ENCODE data around the gene RARA.
A peak's percentile ranks its signal among the peaks of the same experiment; 100 is the strongest.

Gene RARA

DNA sequence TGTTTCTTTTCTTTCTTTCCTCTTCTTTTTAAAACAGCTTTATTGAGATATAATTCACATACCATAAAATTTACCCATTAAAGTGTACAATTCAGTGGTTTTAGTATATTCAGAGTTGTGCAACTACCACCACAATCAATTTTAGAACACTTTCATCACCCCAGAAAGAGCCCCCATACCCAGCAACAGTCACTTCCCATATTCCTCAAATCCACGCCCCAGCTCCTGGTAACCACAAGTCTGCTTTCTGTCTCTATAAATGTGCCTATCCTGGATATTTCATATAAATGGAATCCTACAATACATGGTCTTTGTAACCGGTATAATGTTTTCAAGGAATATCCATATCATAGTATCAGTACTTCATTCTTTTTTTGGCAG lies 19.4 kb downstream of the RARA start:
- Histone ChIP-seq H3K4me1 (ENCODE audit: control insufficient read depth in 1 of 2, insufficient read depth in 1 of 2, low read depth in 1 of 2, low read length in 1 of 2) (peaks cover 100% of the 10 kb centered on the region in 2 experiments), H3K27me3 (no peaks in the 10 kb centered on the region), H3K9me3 (no peaks in the 10 kb centered on the region), H3K4me3 (ENCODE audit: low read depth in 1 of 2, low read length in 1 of 2) (peak overlapping the region; percentile 60 to 88), H3K36me3 (peaks cover 20% of the 10 kb centered on the region), H3K27ac (peak overlapping the region; percentile 98)
- TF ChIP-seq, protein P1, sequence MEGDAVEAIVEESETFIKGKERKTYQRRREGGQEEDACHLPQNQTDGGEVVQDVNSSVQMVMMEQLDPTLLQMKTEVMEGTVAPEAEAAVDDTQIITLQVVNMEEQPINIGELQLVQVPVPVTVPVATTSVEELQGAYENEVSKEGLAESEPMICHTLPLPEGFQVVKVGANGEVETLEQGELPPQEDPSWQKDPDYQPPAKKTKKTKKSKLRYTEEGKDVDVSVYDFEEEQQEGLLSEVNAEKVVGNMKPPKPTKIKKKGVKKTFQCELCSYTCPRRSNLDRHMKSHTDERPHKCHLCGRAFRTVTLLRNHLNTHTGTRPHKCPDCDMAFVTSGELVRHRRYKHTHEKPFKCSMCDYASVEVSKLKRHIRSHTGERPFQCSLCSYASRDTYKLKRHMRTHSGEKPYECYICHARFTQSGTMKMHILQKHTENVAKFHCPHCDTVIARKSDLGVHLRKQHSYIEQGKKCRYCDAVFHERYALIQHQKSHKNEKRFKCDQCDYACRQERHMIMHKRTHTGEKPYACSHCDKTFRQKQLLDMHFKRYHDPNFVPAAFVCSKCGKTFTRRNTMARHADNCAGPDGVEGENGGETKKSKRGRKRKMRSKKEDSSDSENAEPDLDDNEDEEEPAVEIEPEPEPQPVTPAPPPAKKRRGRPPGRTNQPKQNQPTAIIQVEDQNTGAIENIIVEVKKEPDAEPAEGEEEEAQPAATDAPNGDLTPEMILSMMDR (IDR thresholded peaks at IDR 0.05): no peak

DNA sequence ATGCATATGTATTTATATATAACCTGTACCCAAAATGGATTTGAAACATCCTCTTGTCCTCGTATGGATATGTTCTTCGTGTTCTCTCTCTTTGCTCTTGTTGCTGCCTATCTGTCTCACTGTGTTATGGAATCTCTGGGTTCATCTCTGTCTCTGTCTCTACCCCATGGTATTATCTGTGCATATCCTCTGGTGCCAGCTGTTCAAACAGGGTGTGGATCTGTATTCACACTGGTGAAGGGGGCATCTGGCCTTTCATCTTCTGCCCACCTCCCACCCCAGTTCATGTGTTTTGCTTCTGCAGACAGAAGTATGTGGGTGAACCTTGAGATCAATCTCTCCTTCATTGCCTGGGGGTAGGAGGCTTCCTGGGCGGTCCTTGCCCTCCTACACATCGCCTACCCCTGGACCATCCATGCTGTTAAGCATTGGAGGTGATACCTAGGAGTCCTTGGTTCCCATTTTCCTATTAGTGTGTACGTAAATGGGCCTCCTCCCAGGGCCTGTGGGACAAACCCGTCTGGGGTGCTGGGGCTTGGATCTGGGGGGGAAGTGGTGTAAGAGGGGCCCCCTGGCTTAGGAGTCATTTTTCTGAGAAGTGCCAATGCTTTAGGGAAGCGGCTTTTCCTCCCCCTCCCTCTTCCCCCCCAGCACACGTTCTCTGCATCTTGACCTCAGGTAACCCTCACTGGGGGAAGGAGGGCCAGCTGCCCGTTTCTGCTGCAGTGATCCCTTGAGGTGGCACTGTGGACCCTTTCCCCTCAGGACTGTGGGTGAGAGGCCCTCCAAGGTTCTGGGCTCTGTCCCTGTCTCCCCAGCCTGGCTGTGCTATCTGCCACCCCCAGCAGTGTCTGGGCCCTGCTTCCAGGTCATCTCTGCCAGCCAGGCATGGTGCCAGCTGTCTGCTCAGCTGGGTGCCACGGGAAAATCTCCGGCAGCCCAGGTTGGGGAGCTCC lies 21.1 kb downstream of the RARA start:
- H3K9me3 ChIP-seq: no peaks in the 10 kb centered on the region
- peaks cover 100% of the 10 kb centered on the region in 2 experiments for H3K4me1 ChIP-seq (ENCODE audit: control insufficient read depth in 1 of 2, insufficient read depth in 1 of 2, low read depth in 1 of 2, low read length in 1 of 2)
- H3K27me3 ChIP-seq: no peaks in the 10 kb centered on the region
- TF ChIP-seq, protein P1 (IDR thresholded peaks at IDR 0.05): peak; percentile 44
- peak overlapping the region; percentile 98 for H3K27ac ChIP-seq
- peaks cover 20% of the 10 kb centered on the region for H3K36me3 ChIP-seq
- peak overlapping the region; percentile 88 to 91 for H3K4me3 ChIP-seq (ENCODE audit: low read depth in 1 of 2, low read length in 1 of 2)

- no peaks in the 10 kb centered on the region for H3K9me3 ChIP-seq
- H3K4me3 ChIP-seq (ENCODE audit: low read depth in 1 of 2, low read length in 1 of 2): peak overlapping the region; percentile 88 to 91
- TF ChIP-seq, protein P1 (IDR thresholded peaks at IDR 0.05): no peak
- H3K4me1 ChIP-seq (ENCODE audit: control insufficient read depth in 1 of 2, insufficient read depth in 1 of 2, low read depth in 1 of 2, low read length in 1 of 2): peaks cover 100% of the 10 kb centered on the region in 2 experiments
- peak overlapping the region; percentile 98 for H3K27ac ChIP-seq
- no peaks in the 10 kb centered on the region for H3K27me3 ChIP-seq
- H3K36me3 ChIP-seq: peaks cover 20% of the 10 kb centered on the region
Measured at GRCh38 chr17:40330850-40331470, 22.0 kb downstream of the RARA start.

DNA sequence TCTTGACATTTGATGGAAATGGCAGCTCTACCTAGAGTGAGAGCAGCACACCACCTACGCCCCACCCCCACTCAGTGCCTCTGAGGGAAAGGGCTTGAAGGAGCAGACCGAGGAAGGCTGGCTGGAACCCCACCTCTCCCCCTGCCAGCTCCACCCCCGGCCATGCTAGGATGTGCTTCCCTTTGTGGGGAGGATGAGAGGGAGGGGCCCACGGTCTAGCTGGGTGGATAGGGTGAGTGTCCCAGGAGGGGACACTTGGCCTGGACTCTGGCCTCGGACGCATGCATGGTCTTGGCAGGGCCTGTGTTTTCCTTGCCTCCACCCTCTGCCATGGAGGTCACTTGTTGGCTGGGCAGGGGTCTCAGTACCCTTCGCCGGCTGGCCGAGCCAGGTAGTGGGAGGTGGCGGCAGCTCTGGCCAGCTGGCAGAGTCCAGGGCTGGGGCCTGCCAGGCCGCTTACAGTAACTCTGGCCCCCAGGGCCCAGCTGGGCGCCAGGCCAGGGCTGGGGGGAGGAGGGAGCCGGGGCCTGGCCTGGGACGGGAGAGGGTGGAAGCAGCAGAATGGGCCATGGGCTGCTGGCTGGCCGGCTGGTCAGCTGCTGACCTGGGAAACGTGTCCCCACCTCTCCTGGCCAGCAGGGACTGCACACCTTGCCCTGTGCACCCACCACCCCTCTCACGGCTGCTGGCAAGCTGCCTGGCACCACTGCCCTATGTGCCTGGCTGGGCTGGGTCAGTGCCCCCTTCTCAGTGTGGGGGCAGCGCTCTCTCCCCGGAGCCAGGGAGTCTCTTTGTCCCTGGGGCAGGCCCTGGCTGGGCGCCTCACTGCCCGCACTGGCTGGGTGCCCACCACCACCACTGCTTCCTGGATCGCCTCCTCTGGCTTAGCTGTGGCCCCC lies 23.0 kb downstream of the RARA start:
- no peaks in the 10 kb centered on the region for H3K9me3 ChIP-seq
- H3K27me3 ChIP-seq: no peaks in the 10 kb centered on the region
- peak overlapping the region; percentile 98 for H3K27ac ChIP-seq
- H3K4me1 ChIP-seq (ENCODE audit: control insufficient read depth in 1 of 2, insufficient read depth in 1 of 2, low read depth in 1 of 2, low read length in 1 of 2): peaks cover 99 to 100% of the 10 kb centered on the region in 2 experiments
- H3K4me3 ChIP-seq (ENCODE audit: low read depth in 1 of 2, low read length in 1 of 2): peak overlapping the region; percentile 88 to 91
- TF ChIP-seq, protein P1 (IDR thresholded peaks at IDR 0.05): peak; percentile 8
- peaks cover 23% of the 10 kb centered on the region for H3K36me3 ChIP-seq

DNA sequence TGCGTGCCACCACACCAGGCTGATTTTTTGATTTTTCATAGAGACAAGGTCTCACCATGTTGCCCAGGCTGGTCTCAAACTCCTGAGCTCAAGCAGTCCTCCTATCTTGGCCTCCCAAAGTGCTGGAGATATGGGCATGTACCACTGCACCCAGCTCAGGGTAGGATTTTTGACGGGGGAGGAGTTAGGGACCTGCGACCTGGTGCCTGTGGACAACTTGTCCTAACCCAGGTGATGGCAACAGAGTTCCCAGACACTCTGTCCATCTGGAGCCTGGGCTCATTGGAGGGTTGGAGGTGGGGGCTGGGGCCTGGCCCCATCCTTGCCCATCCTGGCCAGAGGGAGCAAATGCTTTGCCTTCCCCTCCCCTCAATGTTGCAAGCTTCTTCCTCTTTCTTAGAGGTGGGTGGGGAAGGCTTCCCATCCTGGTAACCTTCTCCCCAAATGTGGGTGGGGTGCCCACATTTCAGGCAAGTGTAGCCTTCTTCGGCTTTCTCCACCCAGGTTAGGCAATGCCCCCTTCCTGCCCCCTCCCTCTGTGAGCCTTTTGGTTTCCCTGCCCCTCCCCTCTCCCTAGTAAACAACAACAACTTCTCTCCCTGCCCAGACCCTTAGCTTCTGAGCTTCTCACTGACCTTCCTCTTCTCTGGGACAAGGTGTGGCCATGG lies 24.9 kb downstream of the RARA start:
- Histone ChIP-seq H3K27me3 (no peaks in the 10 kb centered on the region), H3K36me3 (peaks cover 25% of the 10 kb centered on the region), H3K4me1 (ENCODE audit: control insufficient read depth in 1 of 2, insufficient read depth in 1 of 2, low read depth in 1 of 2, low read length in 1 of 2) (peaks cover 99 to 100% of the 10 kb centered on the region in 2 experiments), H3K9me3 (no peaks in the 10 kb centered on the region), H3K27ac (peak overlapping the region; percentile 98), H3K4me3 (ENCODE audit: low read depth in 1 of 2, low read length in 1 of 2) (peak overlapping the region; percentile 88 to 91)
- TF ChIP-seq, protein P1 (IDR thresholded peaks at IDR 0.05): peak; percentile 29

All from neutrophil (primary cell).